Measurements from ENCODE around the gene GRM3.

The GRM3 gene

DNA sequence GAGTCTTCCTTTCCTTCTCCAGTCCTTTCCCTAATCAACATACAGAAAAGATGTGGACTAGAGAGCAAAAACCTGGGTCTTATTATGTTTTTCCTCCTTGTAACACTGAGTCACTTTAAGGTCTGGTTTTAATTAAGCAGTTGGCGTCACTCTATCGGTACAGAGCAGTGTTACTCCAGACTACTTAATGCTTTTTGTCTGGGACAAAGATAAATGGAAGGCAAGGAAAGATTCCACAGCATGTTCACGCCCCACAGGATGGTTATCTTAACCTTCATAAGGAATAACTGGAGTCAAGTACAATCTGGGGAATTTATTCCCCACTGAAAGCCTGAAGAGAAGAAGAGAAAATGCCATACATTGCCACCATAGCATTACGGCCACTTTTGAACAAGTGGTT is 270.0 kb downstream of the GRM3 start:
- TF ChIP-seq CTCF (conservative IDR thresholded peaks at IDR 0.05; ENCODE audit: low read depth, low read length) = no peak
- H3K4me3 ChIP-seq (ENCODE audit: low read depth, low read length) = no peak overlapping the region
- no peak for DNase-seq (ENCODE audit: low read depth)
